NCI-H1092 treated with DMSO at 0.1 percent for 48 hours (cell line): Measurements from ENCODE around the gene HASPIN.
"Not testable (repeated sequence)": the region's sequence is repeated elsewhere in the genome, so short reads cannot be mapped to it uniquely, and the experiment has no call there.

Experiments
- DNase-seq: peaks from one replicate; lab custom pipeline; 2025; lab: John Stamatoyannopoulos, UW

HASPIN gene

DNA sequence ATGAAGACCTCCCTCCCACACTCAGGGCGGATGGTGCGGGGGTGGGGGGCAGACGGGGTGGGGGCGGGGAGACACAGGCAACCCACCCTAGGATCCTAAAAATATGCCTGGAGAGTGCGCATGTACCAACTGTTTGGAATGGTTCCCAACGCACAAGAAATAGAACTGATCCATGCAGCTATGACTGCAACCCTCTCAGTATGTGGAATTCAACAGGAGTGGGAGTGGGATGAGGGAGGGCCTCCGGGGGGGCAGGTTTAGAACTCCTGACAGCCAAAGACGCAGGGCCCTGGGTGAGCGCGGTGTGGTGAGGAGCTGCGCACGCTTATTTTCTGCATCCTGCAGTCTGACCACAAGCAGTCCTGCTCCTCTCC lies 26.6 kb upstream of the HASPIN start:
- no peak for DNase-seq

DNA sequence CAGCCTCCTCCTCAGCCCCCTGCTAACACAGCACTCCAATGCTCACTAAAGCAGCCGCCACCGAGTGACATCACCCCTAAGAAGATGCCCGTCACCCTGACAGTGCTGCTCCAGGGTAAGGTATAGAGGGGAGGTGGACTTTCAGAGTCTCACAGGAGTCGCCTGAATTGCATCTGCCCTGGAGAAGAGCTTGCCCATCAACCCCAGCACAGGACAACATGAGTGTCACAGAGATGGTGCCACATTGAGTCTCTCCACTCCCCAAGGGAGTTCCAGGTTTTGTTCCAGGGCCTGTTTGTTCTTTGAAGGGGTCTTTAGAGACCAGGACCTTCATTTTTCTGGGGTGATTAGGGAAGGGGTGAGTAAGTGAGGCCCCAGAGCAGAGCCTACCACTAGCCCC lies 25.6 kb upstream of the HASPIN start:
- no peak for DNase-seq

DNA sequence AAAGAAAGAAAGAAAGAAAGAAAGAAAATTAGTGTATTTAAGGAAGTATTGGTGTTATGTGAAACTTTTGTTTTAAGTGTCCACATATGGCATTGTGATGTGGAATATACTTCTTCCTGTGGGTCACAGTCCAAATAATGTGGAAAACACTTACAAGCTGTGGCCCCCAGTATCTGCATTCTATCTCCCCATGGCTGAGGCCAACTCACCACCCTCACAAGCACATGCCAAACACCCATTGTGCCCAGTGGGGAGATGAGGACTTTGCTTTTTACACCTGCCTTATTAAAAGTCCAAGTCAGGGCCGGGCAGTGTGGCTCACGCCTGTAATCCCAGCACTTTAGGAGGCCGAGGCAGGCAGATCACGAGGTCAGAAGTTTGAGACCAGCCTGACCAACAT lies 23.8 kb upstream of the HASPIN start:
- no peak for DNase-seq

DNA sequence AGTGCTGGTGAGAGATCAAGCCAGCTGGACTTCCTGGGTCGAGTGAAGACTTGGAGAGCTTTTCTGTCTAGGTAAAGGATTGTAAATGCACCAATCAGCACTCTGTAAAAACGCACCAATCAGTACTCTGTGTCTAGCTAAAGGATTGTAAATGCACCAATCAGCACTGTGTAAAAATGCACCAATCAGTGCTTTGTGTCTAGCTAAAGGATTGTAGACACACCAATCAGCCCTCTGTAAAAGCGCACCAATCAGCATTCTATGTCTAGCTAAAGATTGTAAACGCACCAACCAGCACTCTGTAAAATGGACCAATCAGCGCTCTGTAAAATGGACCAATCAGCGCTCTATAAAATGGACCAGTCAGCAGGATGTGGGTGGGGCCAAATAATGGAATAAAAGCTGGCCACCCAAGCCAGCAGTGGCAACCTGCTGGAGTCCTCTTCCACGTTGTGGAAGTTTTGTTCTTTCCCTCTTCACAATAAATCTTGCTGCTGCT lies 21.6 kb upstream of the HASPIN start:
- DNase-seq = not testable (repeated sequence)

DNA sequence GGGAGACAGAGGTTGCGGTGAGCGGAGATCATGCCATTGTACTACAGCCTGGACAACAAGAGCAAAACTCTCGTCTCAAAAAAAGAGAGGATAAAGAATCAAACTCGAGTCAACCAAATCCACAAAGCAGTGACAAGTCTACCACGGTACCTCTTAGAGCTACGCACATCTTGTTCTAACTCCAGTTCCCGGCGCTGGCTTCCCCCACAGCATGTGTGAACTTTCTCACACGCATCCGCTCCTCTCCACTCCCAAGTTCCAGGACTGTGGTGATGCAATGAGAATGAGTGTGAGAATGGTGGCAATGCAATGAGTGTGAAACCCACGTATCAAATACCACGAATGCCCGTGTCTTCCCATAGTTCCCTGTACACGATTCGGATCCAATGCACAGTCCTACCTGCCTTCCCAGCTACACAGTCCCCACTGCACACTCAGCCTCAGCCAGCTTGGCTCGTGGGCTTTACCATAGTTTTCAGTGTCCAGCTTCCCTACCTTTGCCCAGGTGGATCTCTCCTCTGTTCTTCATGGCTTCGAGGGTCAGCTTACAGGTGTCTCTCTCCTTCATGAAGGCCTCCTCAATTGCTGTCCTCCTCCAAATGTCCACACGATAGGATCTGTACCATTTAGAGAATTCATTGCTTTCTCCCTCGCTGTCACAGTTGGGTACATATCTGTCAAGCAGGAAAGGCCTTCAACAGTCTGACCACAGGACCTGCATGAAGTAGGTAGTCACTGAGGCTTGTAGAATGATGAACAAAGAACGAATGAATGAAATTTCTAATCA lies 18.6 kb upstream of the HASPIN start:
- DNase-seq = no peak

DNA sequence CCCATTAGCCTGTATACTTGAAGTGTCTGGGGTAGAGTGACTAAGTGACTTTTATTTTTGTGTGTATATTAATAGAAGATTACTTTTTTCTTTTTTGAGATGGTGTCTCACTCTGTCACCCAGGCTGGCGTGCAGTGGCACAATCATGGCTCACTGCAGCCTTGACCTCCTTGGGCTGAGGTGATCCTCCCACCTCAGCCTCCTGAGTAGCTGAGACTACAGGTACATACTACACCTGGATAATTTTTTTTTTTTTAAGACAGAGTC lies 18.1 kb upstream of the HASPIN start:
- not testable (repeated sequence) for DNase-seq

DNA sequence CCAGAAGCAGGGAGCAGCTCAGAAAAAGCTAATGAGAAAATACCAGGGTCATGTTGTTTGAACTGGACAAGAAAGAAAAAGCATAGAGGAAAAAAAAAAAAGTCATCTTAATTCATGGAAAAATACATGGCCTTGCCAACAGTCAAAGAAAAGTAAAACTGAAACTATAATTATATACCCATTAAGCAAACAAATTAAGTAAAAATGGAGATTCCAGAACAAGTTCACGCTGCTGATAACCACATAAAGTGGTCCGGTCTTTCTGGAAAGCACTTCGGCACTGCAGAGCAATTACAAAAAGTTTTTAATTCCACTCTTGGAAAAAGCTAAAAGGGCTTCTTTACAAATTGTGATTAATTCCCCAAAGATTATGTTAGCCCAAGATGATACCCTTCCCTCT lies 15.3 kb upstream of the HASPIN start:
- no peak for DNase-seq

DNA sequence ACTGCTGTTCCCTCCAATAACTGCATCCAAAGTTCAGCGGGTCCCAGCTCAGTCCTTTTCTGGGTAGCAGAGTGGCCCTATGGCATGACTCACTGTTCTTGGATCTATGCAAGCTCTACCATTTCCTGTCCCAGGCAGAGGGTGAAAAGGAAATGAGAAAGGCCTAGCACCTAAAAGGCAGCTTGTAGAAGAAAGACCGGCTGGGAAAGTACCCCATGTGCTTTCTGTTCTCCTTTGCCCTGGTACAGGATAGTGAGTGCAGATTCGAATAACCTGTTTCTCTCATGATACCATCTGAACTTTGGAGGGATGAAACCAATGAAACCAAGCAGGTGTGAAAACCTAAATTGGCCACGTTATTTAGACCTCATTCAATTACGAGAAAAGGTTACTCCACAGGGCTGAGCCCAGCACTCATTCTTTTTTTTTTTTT lies 12.7 kb upstream of the HASPIN start:
- DNase-seq = no peak

DNA sequence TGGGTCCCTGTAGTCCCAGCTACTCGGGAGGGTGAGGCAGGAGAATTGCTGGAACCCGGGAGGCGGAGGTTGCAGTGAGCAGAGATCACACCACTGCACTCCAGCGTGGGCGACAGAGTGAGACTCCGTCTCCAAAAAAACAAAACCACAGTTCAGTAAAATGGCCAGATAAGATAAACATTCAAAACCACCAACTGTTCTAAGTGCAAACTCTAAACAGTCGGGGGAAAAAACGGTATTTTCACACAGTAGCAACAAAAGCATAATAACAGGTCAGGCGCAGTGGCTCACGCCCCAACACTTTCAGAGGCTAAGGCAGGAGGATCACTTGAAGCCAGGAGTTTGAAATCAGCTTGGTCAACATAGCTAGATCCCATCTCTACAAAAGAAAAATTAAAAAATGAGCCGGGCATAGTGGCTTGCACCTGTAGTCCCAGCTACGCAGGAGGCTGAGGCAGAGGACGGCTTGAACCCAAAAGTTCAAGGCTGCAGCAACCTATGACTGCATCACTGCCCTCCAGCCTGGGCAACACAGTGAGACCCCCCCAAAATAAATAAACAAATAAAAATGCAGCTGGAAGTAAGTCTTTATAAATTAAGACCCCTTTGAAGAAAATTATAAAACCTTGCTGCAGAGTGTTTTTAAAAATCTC lies 10.8 kb upstream of the HASPIN start:
- DNase-seq = no peak

DNA sequence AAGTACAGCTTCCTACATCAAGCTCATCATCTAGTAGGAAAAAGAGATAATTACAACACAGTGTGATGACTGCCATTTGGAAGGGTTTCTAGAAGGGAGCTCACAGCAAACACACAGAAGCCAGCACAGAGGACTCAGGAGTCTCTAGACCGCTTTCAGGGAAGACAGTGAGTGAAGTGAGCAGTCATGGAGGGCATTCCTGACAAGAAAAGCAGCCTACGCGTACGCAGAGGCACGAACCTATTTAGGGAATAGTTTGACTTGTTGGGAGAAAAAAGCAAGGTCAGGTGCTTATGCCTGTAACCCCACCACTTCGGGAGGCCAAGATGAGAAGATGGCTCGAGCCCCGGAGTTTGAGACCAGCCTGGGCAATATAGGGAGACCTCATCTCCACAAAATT lies 8.4 kb upstream of the HASPIN start:
- DNase-seq = no peak

DNA sequence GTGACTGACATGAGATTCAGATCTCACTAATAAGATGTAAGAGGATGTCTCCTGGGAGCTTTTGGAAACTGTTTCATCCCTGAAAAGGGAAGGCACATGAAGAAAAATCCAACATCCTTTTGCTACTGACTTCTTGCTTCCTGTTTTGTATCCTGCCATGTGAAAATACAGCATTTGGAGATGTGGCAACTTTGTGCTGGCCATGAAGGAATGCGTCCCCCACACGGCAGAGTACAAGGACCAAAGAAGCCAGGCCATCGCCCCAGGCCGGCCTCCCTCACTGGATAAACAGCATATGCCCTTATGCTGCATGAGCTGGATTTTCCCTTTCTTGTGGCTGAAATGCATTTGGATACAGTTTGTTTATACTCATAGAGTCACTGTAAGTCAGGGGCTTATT lies 5.5 kb upstream of the HASPIN start:
- no peak for DNase-seq

DNA sequence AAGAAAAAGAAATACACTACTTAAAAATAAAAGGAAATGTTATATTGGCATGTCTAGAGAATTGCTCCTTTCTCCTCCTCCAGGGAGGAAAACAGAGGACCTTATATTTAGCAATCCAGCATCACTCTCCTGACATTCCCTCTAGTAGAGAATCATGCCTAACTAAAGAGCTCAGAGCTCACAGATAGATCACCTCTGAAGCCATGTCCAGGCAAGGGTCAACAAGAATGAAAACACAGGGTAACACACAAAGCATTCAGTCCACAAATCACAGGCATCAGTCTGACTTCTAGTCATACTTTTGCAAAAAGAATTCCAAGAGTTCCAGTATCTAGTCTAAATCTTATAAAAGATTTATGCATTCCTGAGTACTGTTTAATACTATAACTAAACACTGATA lies 4.4 kb upstream of the HASPIN start:
- no peak for DNase-seq

DNA sequence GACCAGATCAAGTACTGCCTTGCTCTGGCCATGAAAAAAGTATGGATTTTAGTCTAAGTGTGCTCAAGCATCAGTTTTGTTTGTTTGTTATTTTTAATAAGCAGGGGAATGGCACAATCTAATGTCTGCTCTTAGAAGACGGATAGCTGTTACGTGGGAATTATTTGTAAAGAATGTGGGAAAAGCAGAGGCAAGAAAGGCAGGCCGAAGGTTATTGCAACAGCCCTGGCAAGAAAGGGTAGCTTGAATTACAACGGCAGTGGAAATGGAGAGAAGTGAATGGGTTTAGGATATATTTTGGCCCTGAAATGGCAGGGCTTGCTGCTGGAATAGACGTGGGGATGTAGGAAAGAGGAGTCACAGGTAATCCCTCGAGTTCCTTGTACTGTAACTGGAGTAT lies 987 bp upstream of the HASPIN start:
- DNase-seq = no peak

DNA sequence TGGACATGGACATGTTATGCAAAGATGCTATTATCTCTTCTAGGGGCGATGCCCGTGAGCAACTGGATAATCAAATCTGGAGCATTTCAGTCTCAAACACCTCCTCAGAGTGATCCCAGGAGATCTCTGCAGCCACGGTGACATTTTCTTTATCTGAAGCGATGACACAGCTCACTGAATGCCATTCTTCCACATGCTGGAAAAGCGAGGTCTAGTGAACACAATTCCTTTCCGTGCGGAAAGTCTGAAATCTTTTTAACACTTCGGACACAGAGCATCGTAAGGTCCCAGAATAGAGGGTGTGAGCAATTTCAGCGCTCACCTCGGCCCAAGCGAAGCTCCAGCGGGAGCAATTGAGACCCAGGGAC lies 531 bp upstream of the HASPIN start:
- DNase-seq = no peak

DNA sequence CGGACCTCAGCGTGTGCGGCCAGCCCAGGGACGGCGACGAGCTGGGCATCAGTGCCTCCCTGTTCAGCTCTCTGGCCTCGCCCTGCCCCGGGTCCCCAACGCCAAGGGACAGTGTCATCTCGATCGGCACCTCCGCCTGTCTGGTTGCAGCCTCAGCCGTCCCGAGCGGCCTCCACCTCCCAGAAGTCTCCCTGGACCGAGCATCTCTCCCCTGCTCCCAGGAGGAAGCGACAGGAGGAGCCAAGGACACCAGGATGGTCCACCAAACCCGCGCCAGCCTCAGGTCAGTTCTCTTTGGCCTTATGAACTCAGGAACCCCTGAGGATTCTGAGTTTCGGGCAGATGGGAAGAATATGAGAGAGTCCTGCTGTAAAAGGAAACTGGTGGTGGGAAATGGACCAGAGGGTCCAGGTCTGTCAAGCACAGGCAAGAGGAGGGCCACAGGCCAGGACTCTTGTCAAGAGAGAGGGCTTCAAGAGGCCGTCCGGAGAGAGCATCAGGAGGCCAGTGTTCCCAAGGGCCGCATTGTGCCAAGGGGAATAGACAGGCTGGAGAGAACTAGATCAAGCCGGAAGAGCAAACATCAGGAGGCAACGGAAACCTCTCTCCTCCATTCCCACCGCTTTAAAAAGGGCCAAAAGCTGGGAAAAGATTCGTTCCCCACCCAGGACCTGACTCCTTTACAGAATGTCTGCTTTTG lies 825 bp downstream of the HASPIN start:
- DNase-seq = no peak

DNA sequence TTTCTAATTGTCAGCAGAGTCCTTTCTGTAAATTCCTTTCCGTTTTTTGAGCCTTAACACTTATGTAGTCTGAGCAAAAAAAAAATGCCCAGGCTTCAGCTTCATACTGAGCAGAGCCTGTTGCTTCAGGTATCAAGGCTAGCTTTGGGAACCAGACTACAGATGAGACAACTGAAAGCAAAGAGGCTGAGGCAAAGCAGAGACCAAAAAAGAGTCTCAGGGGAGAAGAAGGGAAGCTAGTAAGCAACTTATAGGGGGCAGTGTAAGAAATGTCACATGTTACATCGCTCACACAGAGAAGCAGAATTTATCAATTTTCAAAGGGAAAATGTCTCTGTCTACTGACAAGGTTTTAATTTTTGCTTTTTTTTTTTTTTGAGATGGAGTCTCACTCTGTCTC lies 3.3 kb downstream of the HASPIN start:
- DNase-seq = no peak

DNA sequence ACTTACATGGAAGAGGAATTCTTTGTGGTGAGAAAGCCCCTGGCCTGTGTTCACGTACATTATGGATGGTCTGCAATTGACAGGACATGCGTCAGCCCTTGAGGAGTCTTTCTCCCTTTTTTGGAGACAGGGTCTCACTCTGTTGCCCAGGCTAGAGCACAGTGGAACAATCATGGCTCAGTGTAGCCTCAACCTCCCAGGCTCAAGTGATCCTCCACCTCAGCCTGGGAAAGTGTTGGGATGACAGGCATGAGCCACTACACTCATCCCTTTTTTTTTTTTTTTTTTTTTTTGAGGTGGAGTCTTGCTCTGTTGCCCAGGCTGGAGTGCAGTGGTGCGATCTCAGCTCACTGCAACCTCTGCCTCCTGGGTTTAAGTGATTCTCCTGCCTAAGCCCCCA lies 4.4 kb downstream of the HASPIN start:
- DNase-seq = not testable (repeated sequence)

DNA sequence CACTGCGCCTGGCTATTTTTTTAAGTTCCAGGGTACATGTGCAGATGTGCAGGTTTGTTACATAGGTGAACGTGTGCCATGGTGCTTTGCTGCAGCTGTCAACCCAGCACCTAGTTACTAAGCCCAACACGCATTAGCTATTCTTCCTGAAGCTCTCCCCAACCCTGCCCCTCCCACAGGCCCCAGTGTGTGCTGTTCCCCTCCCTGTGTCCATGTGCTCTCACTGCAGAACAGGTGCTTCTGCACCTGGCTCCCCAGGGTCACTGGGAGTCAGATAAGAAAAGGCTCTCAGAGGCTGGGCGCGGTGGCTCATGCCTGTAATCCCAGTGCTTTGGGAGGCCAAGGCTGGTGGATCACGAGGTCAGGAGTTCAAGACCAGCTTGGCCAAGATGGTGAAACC lies 6.2 kb downstream of the HASPIN start:
- no peak for DNase-seq

DNA sequence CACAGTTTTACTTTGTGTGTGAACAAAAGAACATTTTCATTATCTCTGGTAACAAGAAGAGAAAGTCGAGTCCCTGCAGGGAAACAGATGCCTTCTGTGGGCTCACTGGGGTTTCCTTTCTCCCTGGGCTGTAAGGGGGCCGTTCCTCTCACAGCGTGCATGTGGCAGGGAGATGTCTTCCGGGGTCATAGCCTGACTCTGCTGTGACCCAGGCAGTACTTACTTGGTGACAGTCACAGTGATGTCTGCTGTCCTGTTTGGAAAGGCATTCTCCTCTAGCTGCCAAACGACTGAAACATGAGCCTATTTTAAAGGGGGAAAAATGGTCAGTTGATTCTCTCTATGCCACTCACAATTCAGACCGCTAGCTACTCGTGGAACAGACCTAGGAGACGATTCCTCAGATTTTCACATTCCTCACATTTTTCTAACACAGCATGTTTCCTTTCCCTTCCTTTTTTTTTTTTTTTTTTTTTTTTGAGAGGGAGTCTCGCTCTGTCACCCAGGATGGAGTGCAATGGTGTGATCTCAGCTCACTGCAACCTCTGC lies 7.3 kb downstream of the HASPIN start:
- DNase-seq = no peak

DNA sequence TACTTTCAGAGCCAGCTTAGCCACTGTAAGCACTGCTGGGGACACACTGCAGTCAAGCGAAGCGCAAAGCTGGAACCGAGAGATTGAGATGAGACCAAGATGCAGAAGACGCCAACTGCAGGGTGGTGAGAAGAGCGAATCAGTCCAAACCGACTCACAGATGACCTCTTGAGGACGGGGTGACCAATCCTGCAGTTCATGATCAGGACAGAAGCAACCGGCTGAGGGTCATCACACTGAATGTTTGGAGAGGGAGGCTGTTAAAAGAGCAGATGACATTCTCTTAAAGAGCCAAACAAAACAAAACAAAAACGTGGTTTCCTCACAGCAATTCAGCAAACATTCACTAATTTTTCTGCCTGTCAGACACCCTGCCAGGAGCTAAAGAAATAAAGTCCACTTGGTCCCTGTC lies 8.5 kb downstream of the HASPIN start:
- DNase-seq = no peak

DNA sequence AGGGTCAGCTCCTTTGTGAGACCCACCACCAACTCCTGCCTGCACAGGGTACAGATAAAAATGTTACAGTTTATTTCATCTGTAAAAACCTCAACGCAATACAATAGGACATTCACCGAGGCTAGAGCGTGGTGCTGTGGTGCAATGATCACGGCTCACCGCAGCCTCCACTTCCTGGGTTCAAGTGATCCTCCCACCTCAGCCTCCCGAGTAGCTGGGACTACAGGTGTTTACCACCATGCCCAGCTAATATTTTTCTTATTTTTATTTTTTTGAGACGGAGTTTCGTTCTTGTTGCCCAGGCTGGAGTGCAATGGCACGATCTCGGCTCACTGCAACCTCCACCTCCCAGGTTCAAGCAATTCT lies 11.2 kb downstream of the HASPIN start:
- not testable (repeated sequence) for DNase-seq

DNA sequence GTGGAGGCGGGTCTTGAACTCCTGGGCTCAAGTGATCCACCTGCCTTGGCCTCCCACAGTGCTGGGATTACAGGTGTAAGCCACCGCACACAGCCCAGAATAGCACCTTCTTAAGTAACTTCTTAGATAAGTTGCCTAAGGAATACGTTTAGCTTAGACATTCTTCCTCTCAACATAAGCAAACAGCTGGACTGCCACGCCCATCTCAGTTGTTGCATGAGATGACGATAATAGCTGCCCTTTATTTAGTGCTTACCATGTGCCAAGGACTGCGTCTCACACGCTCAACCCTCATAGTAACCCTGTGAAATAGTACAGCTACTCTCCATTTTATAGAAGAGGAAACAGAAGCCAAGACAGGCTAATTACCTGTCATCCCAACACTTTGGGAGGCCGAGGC lies 11.8 kb downstream of the HASPIN start:
- DNase-seq = no peak
